ENCODE data around the gene P3H2. TPM values are rescaled to one million over a fixed set of nuclear protein-coding genes. Genes with fewer than 3 reads are reported as not detected.

P3H2 gene
- total RNA-seq, 4 donors from 2014 or later = 2.7 to 17.9 (median 12.9) TPM

DNA sequence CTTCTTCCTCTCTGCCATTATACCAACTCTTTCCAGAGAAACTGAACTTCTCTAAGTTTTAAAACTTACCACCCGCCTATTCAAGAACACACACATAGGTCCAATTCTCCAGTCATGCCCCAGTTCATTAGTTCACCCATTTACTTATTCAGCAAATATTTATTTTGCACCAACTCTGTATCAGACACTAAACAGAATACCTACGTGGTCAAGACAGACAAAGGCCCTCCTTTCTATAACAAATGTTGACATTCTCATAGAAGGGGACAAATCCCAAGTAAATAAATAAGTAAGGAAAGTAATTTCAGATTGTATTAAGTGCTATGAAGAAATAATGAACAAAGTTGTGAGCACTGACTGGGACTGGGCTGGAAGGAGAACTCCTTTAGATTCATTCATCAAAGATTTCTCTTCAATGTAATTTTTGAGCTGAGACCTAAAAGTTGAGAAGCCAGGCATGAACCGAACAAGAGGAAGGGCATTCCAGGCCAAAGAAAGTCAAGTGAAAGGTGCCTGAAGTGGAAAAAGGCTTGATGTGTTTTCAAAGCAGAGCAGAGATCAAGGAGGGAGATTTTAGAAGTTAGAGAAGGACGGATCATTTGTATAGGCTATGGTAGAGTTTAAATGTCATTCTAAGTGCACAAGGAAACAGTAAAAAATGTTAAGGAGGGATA lies 120.4 kb downstream of the P3H2 start:
- 75% methylated on average over 4 of the region's 4 CpGs for WGBS, 2 donors
- Histone ChIP-seq H3K4me1 (peaks cover 0 to 10% (median 0%) of the 10 kb centered on the region in 4 donors), H3K9me3 (no peaks in the 10 kb centered on the region), H3K4me3 (no peak overlapping the region), H3K27ac (no peak overlapping the region), H3K27me3 (no peaks in the 10 kb centered on the region), H3K36me3 (no peaks in the 10 kb centered on the region)
- no peak for DNase-seq (ENCODE audit: low spot score in 2 of 2)
- TF ChIP-seq, protein P1, sequence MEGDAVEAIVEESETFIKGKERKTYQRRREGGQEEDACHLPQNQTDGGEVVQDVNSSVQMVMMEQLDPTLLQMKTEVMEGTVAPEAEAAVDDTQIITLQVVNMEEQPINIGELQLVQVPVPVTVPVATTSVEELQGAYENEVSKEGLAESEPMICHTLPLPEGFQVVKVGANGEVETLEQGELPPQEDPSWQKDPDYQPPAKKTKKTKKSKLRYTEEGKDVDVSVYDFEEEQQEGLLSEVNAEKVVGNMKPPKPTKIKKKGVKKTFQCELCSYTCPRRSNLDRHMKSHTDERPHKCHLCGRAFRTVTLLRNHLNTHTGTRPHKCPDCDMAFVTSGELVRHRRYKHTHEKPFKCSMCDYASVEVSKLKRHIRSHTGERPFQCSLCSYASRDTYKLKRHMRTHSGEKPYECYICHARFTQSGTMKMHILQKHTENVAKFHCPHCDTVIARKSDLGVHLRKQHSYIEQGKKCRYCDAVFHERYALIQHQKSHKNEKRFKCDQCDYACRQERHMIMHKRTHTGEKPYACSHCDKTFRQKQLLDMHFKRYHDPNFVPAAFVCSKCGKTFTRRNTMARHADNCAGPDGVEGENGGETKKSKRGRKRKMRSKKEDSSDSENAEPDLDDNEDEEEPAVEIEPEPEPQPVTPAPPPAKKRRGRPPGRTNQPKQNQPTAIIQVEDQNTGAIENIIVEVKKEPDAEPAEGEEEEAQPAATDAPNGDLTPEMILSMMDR (IDR thresholded peaks at IDR 0.05) = no peak
- no peak for TF ChIP-seq POLR2A (IDR thresholded peaks at IDR 0.05)
- no peak for TF ChIP-seq EP300 (IDR thresholded peaks at IDR 0.05)

DNA sequence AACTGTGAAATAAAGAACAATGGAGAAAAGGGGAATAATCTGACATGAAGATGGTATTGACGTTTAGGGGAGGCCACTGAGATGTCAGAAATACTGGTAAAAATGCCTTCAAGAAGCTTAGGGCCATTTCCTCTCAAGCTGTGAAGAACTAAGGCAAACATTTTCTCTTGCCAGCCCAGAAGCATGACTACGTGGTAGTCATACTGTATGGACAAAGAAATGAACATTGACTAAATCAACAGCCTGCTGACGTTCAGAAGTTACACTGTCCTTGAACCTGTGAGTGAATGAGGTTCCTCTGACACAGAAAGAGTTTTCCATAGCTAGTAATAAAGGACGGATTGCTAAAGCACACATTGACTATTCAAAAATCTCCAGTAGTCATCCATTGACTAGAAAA lies 121.0 kb downstream of the P3H2 start:
- H3K9me3 ChIP-seq = no peaks in the 10 kb centered on the region
- H3K4me1 ChIP-seq = peaks cover 0 to 10% (median 0%) of the 10 kb centered on the region in 4 donors
- no peak overlapping the region for H3K27ac ChIP-seq
- WGBS, 2 donors = 82 to 90% methylated on average over 4 of the region's 4 CpGs
- no peaks in the 10 kb centered on the region for H3K27me3 ChIP-seq
- no peak for DNase-seq (ENCODE audit: low spot score in 2 of 2)
- no peak overlapping the region for H3K4me3 ChIP-seq
- TF ChIP-seq EP300 (IDR thresholded peaks at IDR 0.05) = no peak
- TF ChIP-seq, protein P1 (IDR thresholded peaks at IDR 0.05) = no peak
- TF ChIP-seq POLR2A (IDR thresholded peaks at IDR 0.05) = no peak
- no peaks in the 10 kb centered on the region for H3K36me3 ChIP-seq

DNA sequence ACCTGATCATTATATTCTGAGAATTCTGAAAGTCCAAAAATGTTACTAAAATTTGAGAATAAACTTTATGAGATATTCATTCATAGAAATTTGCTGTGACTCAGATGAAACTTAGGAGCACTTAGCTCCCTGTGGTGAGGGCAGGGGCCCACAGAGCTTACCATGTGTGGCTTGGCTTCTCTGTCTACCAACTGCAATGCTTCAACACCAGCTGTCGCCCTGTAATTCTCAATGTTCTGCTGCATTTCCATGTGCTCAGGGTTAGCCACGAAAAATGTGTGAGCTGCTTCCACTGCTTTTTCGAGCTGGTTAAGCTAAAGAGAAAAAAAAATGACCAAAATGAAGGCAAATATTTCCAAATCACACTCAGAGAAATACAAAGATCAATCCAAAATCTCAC lies 125.6 kb downstream of the P3H2 start:
- Histone ChIP-seq H3K9me3 (no peaks in the 10 kb centered on the region), H3K27me3 (no peaks in the 10 kb centered on the region), H3K27ac (no peak overlapping the region), H3K4me3 (no peak overlapping the region), H3K36me3 (no peaks in the 10 kb centered on the region), H3K4me1 (no peaks in the 10 kb centered on the region)
- TF ChIP-seq POLR2A (IDR thresholded peaks at IDR 0.05) = no peak
- no peak for TF ChIP-seq EP300 (IDR thresholded peaks at IDR 0.05)
- TF ChIP-seq, protein P1 (IDR thresholded peaks at IDR 0.05) = no peak
- no peak for DNase-seq (ENCODE audit: low spot score in 2 of 2)
- WGBS, 2 donors = 73 to 82% methylated on average over 3 of the region's 3 CpGs

DNA sequence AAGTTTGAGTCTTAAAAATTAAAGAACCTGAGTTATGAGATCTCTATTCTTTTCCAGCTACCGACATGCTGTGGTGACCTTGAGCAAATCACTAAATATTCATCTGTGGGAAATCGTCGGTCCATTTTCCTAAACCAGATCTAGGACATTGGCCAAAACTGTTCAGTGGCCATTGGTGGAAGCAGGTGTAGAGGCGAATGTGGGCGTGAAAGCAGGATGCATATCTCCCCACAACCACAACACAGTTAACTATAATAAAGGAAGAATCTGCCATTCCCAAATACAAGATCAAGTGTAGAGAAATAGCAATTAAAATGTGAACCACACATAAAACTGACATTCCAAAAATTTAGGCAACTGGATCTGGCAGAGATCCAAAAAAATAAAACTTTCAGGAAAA lies 129.9 kb downstream of the P3H2 start:
- Histone ChIP-seq H3K27me3 (no peaks in the 10 kb centered on the region), H3K4me3 (no peak overlapping the region), H3K27ac (no peak overlapping the region), H3K36me3 (no peaks in the 10 kb centered on the region), H3K9me3 (no peaks in the 10 kb centered on the region), H3K4me1 (no peaks in the 10 kb centered on the region)
- TF ChIP-seq, protein P1 (IDR thresholded peaks at IDR 0.05) = no peak
- TF ChIP-seq EP300 (IDR thresholded peaks at IDR 0.05) (no peak), POLR2A (IDR thresholded peaks at IDR 0.05) (no peak)
- WGBS, 2 donors = 73 to 87% methylated on average over 5 of the region's 5 CpGs
- no peak for DNase-seq (ENCODE audit: low spot score in 2 of 2)

DNA sequence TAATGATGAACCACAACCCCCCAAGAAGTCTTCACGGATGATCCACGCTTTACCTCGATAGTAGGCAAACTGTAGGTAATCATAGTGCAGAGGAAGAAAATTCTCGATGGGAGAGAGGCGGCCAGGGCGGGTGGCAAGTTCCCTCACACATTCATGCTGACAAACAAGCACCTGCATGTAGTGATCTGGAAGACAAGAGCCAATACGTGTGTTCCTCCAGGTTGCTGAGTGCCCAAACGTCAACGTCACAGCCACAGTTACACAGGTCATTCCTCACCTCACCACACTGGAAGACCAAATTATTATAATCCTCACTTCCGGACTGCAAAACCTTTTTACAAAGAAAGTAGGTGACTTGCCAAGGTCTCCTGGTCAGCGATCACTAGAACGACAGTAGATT lies 131.8 kb downstream of the P3H2 start:
- no peak for DNase-seq (ENCODE audit: low spot score in 2 of 2)
- TF ChIP-seq, protein P1 (IDR thresholded peaks at IDR 0.05) = no peak
- TF ChIP-seq POLR2A (IDR thresholded peaks at IDR 0.05) = no peak
- no peak for TF ChIP-seq EP300 (IDR thresholded peaks at IDR 0.05)
- WGBS, 2 donors = 94% methylated on average over 12 of the region's 12 CpGs
- no peaks in the 10 kb centered on the region for H3K4me1 ChIP-seq
- no peak overlapping the region for H3K27ac ChIP-seq
- no peaks in the 10 kb centered on the region for H3K27me3 ChIP-seq
- no peak overlapping the region for H3K4me3 ChIP-seq
- no peaks in the 10 kb centered on the region for H3K9me3 ChIP-seq
- no peaks in the 10 kb centered on the region for H3K36me3 ChIP-seq
